ENCODE measurements around the gene NKAIN1.

DNA sequence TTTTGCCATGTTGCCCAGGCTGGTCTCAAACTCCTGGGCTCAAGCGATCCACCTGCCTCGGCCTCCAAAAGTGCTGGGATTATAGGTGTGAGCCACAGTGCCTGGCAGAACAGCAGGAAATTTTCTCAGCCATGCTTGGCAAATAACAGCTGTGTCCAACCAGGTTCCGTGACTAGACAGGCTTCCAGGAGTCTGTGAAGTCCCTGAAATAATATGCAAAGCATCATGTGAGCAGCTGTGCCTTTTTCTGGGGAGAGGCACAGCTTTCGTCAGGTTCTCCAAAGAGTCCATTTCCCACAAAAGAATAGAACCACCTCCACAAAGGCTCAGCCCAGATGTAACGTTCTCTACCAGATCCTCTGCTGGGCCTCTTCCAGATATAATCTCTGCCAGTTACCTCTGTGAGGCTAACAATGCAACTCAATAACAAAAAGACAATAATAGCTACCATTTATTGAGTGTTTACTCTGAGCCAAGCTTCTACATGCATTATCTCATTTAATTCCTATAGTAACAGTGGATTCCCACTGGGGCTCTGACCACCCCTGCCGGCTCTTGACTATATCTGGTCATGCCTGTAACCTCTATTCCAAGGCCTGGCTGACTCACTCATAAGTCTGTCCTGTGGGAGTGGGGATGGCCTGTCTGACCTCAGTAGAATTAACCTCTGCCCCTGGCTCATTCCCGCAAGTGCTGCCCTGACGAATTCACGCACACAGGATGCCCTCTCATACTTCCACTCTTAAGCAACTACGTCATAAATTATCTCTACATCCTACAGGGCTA, 4.0 kb upstream of the NKAIN1 start:
- TF ChIP-seq ZBTB21 (tag by site-specific recombination; IDR thresholded peaks at IDR 0.05) (no peak), KLF16 (tag by site-specific recombination; IDR thresholded peaks at IDR 0.05) (no peak), ZNF184 (tag by site-specific recombination; IDR thresholded peaks at IDR 0.05) (no peak), ZNF660 (tag by site-specific recombination; IDR thresholded peaks at IDR 0.05) (no peak)

All from HEK293 (cell line).